ENCODE results near the gene MDM1.

MDM1 gene

DNA sequence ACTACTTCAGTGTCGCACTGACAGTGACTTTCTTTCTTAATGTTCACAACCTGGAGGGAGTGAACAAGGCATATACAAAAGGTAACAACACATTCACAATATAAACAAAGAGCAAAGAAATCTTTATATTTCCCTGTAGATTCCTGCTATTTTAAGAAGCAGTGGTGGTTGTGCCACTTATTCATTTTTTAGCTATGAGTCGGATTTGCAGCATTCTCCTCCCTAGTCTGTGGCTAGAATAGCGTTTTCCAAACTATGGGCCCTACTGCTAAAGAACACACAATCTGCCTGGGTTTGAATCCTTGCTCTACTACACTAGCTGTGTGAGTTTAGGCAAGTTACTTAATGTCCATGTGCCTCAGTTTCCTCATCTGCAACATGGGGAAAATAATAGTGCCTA, 18.6 kb upstream of the MDM1 start:
- H3K9me3 ChIP-seq (ENCODE audit: low read length): no peaks in the 10 kb centered on the region
- no peak overlapping the region for H3K9ac ChIP-seq (ENCODE audit: low read length)
- H3K27me3 ChIP-seq (ENCODE audit: control insufficient read depth in 1 of 2, insufficient read depth in 2 of 2, low read length in 2 of 2): no peaks in the 10 kb centered on the region
- H3K27ac ChIP-seq (ENCODE audit: low read depth, low read length): no peak overlapping the region
- no peaks in the 10 kb centered on the region for H3K36me3 ChIP-seq (ENCODE audit: insufficient read depth, low read length)
- no peak overlapping the region for H3K4me3 ChIP-seq (ENCODE audit: low read depth in 1 of 2, low read length in 2 of 2)
- H3K4me1 ChIP-seq (ENCODE audit: insufficient read depth, low read length): peaks cover 32% of the 10 kb centered on the region

DNA sequence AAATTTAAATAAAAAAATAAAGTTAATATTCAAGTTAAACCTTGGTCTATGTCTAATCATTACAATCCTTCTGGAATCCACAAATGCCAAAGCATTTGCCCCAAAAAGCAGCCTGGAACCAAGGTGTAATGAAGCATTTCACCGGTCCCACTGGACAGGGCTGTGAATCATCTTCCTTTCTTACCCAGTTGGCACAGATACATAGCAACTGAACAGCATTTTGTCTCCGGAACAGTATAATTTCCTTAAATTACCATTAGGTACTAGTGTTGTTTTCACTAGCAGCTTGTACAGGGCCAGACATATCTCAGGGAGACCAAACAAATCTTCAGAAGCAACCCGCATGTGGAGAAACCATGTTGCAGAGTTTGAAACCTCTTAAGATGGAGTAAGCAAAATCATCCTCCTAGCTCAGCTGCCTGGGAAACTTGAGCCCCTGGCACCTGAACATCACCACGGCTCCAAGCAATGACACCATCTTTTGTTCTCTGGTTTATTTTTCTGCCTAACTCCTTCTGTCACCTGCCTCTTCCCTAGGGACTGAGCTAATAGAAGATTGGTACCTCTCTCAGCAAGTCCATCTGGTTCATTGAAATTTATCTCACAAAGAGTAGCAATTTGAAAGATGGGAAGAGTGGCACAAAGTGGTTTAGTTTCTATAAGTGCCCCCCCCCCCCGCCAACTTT, 17.9 kb upstream of the MDM1 start:
- Histone ChIP-seq H3K36me3 (ENCODE audit: insufficient read depth, low read length) (no peaks in the 10 kb centered on the region), H3K27ac (ENCODE audit: low read depth, low read length) (peak overlapping the region; percentile 30), H3K27me3 (ENCODE audit: control insufficient read depth in 1 of 2, insufficient read depth in 2 of 2, low read length in 2 of 2) (no peaks in the 10 kb centered on the region), H3K4me1 (ENCODE audit: insufficient read depth, low read length) (peaks cover 26% of the 10 kb centered on the region), H3K9me3 (ENCODE audit: low read length) (no peaks in the 10 kb centered on the region), H3K9ac (ENCODE audit: low read length) (no peak overlapping the region), H3K4me3 (ENCODE audit: low read depth in 1 of 2, low read length in 2 of 2) (no peak overlapping the region)

DNA sequence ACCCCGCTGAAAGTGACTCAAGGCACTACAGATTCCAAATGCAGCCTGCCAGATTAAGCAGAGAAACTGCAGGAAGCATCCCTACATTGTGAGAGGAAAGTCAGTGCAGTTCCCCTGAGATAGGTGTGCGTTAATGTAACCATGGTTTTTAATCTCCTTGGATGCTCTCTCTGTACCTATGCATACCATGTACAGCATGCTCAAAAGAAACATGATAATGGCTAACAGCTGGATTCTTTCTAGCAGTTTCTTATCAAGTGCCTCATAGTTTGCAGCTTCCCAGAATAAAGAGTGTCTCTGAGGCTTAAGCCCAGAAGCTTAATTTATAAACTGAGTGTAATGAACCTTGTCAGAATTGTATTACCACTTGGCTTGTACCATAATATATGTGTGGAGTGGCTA, 17.1 kb upstream of the MDM1 start:
- Histone ChIP-seq H3K27ac (ENCODE audit: low read depth, low read length) (peak overlapping the region; percentile 41), H3K4me1 (ENCODE audit: insufficient read depth, low read length) (peaks cover 26% of the 10 kb centered on the region), H3K4me3 (ENCODE audit: low read depth in 1 of 2, low read length in 2 of 2) (no peak overlapping the region), H3K27me3 (ENCODE audit: control insufficient read depth in 1 of 2, insufficient read depth in 2 of 2, low read length in 2 of 2) (no peaks in the 10 kb centered on the region), H3K9me3 (ENCODE audit: low read length) (no peaks in the 10 kb centered on the region), H3K36me3 (ENCODE audit: insufficient read depth, low read length) (no peaks in the 10 kb centered on the region), H3K9ac (ENCODE audit: low read length) (no peak overlapping the region)

DNA sequence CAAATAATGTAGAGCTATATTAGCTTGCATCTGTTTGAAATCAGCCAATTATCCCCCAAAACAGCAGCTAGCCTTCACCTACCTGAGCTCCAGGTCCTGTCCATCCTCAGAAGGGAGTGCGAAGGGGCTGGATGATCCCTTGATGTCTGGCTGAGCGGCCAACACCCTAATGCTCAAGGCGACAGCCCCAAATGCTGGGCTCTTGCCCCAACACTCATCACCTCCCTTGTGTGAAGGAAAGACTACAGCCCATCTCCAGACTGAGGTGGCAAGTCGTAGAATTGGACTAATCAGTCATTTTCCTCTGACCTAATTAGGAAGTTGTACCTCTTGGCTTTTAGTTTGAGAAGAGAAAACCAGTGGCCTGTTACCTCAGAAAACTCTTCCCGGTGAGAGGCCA, 16.3 kb upstream of the MDM1 start:
- peak overlapping the region; percentile 6 for H3K27ac ChIP-seq (ENCODE audit: low read depth, low read length)
- no peaks in the 10 kb centered on the region for H3K36me3 ChIP-seq (ENCODE audit: insufficient read depth, low read length)
- no peak overlapping the region for H3K9ac ChIP-seq (ENCODE audit: low read length)
- H3K4me3 ChIP-seq (ENCODE audit: low read depth in 1 of 2, low read length in 2 of 2): no peak overlapping the region
- peaks cover 26% of the 10 kb centered on the region for H3K4me1 ChIP-seq (ENCODE audit: insufficient read depth, low read length)
- H3K9me3 ChIP-seq (ENCODE audit: low read length): no peaks in the 10 kb centered on the region
- no peaks in the 10 kb centered on the region for H3K27me3 ChIP-seq (ENCODE audit: control insufficient read depth in 1 of 2, insufficient read depth in 2 of 2, low read length in 2 of 2)

DNA sequence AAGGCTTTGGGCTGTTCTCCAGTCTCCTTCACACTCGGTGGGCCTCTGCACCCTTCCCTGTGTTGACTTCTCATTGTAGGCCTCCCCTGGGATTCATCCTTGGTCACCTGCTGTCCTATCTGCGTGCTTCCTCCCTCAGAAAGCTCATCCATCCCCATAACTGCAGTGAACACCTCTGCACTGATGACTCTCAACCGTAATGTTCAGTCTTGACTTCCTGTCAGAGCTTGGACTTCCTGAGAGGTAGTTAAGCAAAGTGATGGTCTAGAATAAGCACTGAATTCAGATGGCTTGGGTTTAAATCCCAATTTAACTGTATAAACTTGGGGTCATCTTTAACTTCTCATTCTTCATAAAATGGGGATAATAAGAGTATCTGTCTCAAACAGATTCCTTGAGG, 13.6 kb upstream of the MDM1 start:
- H3K4me1 ChIP-seq (ENCODE audit: insufficient read depth, low read length): peaks cover 35% of the 10 kb centered on the region
- no peak overlapping the region for H3K4me3 ChIP-seq (ENCODE audit: low read depth in 1 of 2, low read length in 2 of 2)
- no peak overlapping the region for H3K9ac ChIP-seq (ENCODE audit: low read length)
- H3K27me3 ChIP-seq (ENCODE audit: control insufficient read depth in 1 of 2, insufficient read depth in 2 of 2, low read length in 2 of 2): no peaks in the 10 kb centered on the region
- no peaks in the 10 kb centered on the region for H3K9me3 ChIP-seq (ENCODE audit: low read length)
- no peak overlapping the region for H3K27ac ChIP-seq (ENCODE audit: low read depth, low read length)
- H3K36me3 ChIP-seq (ENCODE audit: insufficient read depth, low read length): no peaks in the 10 kb centered on the region

DNA sequence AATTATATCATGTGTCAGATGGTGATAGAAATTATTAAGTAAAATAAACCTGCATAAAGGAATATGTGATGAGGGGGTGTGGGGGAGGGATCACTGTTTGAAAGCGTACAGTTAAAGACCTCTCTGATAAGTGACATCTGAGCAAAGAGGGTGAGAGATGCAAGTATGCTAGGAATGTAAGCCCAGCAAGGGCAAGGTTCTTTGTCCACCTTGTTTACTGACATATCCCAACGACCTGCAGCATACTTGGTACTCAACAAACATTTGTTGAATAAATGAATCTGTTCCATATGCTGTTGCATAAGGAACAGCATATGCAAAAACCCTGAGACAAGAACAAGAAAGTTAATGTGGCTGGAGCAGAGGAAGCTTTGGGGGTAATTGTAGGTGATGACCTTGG, 12.0 kb upstream of the MDM1 start:
- Histone ChIP-seq H3K36me3 (ENCODE audit: insufficient read depth, low read length) (no peaks in the 10 kb centered on the region), H3K4me1 (ENCODE audit: insufficient read depth, low read length) (peaks cover 30% of the 10 kb centered on the region), H3K9ac (ENCODE audit: low read length) (no peak overlapping the region), H3K4me3 (ENCODE audit: low read depth in 1 of 2, low read length in 2 of 2) (no peak overlapping the region), H3K9me3 (ENCODE audit: low read length) (no peaks in the 10 kb centered on the region), H3K27ac (ENCODE audit: low read depth, low read length) (no peak overlapping the region), H3K27me3 (ENCODE audit: control insufficient read depth in 1 of 2, insufficient read depth in 2 of 2, low read length in 2 of 2) (no peaks in the 10 kb centered on the region)

DNA sequence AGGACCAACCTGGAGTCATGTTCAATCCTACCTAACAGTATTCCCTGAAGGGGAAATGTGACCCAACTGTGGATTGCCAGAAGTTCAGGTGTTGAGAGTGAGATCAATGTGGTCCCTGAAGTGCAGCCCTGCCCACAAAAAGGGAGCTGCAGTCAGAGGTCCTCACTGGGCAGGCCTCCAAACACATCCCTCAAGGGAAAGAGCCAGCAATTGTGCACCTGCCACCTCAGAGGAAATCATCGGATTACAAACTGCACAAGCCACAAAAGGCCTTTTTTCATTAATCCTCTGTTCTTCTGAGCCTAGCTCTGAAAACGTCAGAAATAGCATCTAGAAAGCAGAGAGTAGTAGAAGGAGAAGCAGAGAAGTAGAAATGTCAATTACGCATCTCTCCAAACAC, 10.8 kb upstream of the MDM1 start:
- Histone ChIP-seq H3K4me1 (ENCODE audit: insufficient read depth, low read length) (peaks cover 29% of the 10 kb centered on the region), H3K9ac (ENCODE audit: low read length) (no peak overlapping the region), H3K9me3 (ENCODE audit: low read length) (no peaks in the 10 kb centered on the region), H3K27me3 (ENCODE audit: control insufficient read depth in 1 of 2, insufficient read depth in 2 of 2, low read length in 2 of 2) (no peaks in the 10 kb centered on the region), H3K4me3 (ENCODE audit: low read depth in 1 of 2, low read length in 2 of 2) (no peak overlapping the region), H3K27ac (ENCODE audit: low read depth, low read length) (no peak overlapping the region), H3K36me3 (ENCODE audit: insufficient read depth, low read length) (no peaks in the 10 kb centered on the region)

DNA sequence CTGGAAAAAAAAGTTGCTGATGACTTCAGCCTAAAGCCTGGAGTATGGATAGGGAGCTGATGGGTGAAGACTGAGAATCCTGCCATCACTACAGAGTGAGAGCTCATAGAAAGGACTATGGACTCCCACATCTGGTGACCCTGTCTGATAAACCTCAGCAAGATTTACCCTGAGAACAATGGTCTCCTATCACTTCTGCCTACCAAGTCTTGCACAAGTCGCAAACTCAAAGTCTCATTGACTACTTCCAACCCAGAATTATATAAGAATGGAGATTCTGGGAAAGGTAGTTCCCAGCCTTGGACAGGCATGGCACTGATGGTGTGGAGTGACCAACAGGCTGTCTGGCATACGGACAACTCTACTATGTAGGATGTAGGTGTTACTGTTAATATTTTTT, 9.7 kb upstream of the MDM1 start:
- no peak overlapping the region for H3K27ac ChIP-seq (ENCODE audit: low read depth, low read length)
- no peaks in the 10 kb centered on the region for H3K9me3 ChIP-seq (ENCODE audit: low read length)
- H3K27me3 ChIP-seq (ENCODE audit: control insufficient read depth in 1 of 2, insufficient read depth in 2 of 2, low read length in 2 of 2): no peaks in the 10 kb centered on the region
- no peak overlapping the region for H3K9ac ChIP-seq (ENCODE audit: low read length)
- H3K4me1 ChIP-seq (ENCODE audit: insufficient read depth, low read length): peaks cover 35% of the 10 kb centered on the region
- H3K4me3 ChIP-seq (ENCODE audit: low read depth in 1 of 2, low read length in 2 of 2): no peak overlapping the region
- H3K36me3 ChIP-seq (ENCODE audit: insufficient read depth, low read length): no peaks in the 10 kb centered on the region

DNA sequence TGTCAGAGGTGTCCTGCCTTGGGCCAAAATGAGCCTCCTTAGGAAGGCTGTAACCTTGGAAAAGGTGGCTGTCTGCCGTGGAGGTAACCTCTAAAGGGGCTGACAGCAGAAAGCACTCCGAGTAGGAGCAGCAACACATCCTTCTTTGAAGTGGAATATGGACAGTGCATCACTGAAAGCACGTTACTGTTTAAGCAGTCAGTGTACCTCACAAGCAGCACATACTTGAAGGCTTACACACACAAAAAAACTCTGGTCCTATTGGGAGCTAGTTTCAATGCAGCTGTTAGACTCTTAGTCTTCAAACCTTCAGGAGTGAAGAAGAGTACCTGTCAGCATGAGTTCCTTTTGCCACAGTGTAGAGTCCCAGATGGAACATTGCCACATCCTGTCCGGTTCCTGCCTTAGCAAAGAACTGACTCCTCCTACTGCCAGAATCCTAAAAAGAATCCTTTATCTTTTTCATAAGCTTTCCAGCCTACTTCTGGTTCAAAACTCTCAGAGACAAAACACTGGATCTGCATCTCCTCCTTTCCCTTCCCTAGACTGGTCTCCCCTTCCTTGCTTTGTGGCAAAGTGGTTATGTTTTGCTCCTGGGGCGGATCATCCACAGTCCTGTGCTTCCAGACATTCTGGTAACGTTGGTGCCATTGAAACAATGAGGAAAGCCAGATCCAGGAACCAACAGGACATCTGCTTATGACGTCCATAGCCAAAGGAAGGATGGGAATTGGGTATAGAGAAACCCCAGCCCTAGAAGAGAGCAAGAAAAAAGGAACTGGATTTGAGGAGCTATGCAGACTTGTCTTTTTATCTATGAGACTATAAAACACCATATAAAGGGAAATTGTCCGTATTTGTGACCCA, 8.5 kb upstream of the MDM1 start:
- Histone ChIP-seq H3K9ac (ENCODE audit: low read length) (peak overlapping the region; percentile 22), H3K27ac (ENCODE audit: low read depth, low read length) (peak overlapping the region; percentile 82), H3K36me3 (ENCODE audit: insufficient read depth, low read length) (no peaks in the 10 kb centered on the region), H3K27me3 (ENCODE audit: control insufficient read depth in 1 of 2, insufficient read depth in 2 of 2, low read length in 2 of 2) (no peaks in the 10 kb centered on the region), H3K4me1 (ENCODE audit: insufficient read depth, low read length) (peaks cover 43% of the 10 kb centered on the region), H3K9me3 (ENCODE audit: low read length) (no peaks in the 10 kb centered on the region), H3K4me3 (ENCODE audit: low read depth in 1 of 2, low read length in 2 of 2) (no peak overlapping the region)

DNA sequence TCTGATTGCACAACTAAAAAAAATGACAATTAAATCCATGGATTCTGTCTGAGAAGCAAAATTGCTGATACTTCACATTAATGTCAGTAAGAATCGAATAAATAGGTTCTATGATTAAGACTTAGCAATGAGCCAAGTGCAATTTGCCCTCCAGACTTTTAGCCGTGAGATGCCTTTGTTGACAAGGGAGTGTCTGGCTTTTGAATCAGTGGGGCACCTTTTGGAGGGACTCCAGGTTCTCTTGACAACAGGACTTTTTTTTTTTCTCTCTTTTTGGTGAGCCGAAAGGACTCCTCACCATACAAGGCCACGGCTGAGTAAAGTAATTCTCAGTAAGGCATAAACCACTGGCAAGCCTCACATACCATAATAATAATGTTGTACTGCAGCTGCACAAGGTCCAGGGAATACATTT, 4.7 kb upstream of the MDM1 start:
- Histone ChIP-seq H3K27me3 (ENCODE audit: control insufficient read depth in 1 of 2, insufficient read depth in 2 of 2, low read length in 2 of 2) (no peaks in the 10 kb centered on the region), H3K9ac (ENCODE audit: low read length) (peak overlapping the region; percentile 20), H3K4me1 (ENCODE audit: insufficient read depth, low read length) (peaks cover 62% of the 10 kb centered on the region), H3K4me3 (ENCODE audit: low read depth in 1 of 2, low read length in 2 of 2) (peak overlapping the region in 1 of 2 donors; percentile 31), H3K36me3 (ENCODE audit: insufficient read depth, low read length) (no peaks in the 10 kb centered on the region), H3K9me3 (ENCODE audit: low read length) (no peaks in the 10 kb centered on the region), H3K27ac (ENCODE audit: low read depth, low read length) (peak overlapping the region; percentile 92)

DNA sequence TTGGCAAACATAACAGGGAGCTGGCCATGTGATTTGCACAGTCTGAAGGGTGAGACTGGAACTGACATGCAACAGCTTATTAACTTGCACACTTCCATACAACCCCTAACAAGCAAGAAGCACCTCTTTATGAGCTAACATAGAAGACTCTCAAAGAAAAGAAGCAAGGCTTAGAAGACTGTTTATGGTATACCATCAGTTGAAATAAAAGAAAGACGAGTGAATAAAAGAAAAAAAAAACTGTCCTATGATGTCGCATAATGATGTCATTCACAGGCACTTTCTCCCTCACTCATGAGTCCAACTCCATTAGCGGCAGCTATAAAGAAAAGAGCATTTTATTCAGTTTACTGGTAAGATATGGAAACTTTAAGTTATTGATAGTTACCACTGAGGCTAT, 3.3 kb upstream of the MDM1 start:
- Histone ChIP-seq H3K4me1 (ENCODE audit: insufficient read depth, low read length) (peaks cover 60% of the 10 kb centered on the region), H3K9ac (ENCODE audit: low read length) (no peak overlapping the region), H3K27ac (ENCODE audit: low read depth, low read length) (peak overlapping the region; percentile 92), H3K9me3 (ENCODE audit: low read length) (no peaks in the 10 kb centered on the region), H3K36me3 (ENCODE audit: insufficient read depth, low read length) (no peaks in the 10 kb centered on the region), H3K4me3 (ENCODE audit: low read depth in 1 of 2, low read length in 2 of 2) (no peak overlapping the region), H3K27me3 (ENCODE audit: control insufficient read depth in 1 of 2, insufficient read depth in 2 of 2, low read length in 2 of 2) (no peaks in the 10 kb centered on the region)

Measured in muscle layer of colon (tissue), 2 donors.